Pancreas (tissue), 10 donors: ENCODE measurements around the gene TTLL3. TPM values are rescaled to one million over a fixed set of nuclear protein-coding genes. Genes with fewer than 3 reads are reported as not detected.

Experiments
- ATAC-seq, 4 donors: fragments of 200-7000 bp; cut with Tn5 transposase; one replicate each; pipeline versions ENCODE4 v1.8.0 to v1.9.1; 2020; ENCODE audit warnings: mild to moderate bottlenecking in 4 of 4, moderate library complexity in 4 of 4
- DNase-seq, 6 donors: peaks; one replicate each; pipeline ENCODE4 v3.0.0-alpha.2; 2020
- FAIRE-seq: peaks from 2 replicates; lab custom pipeline; 2012; peaks lifted over from hg19 to GRCh38; lab: Jason Lieb, UNC
- H3K27ac ChIP-seq, 4 donors: fragments of 200-600 bp; sonication (generic); 1 replicate in 3 of 4; 2 replicates in 1 of 4; pipeline versions ENCODE4 v1.5.0 to v1.8.0; 2020
- H3K27me3 ChIP-seq, 4 donors: fragments of 200-600 bp; one replicate each; pipeline ENCODE4 v1.8.0; 2021
- H3K36me3 ChIP-seq, 3 donors: fragments of 200-600 bp; sonication (generic) in 1 of 3; one replicate each; pipeline versions ENCODE4 v1.5.0 to v1.8.0; 2020 to 2021
- H3K4me1 ChIP-seq, 3 donors: fragments of 200-600 bp; one replicate each; pipeline ENCODE4 v1.8.0; 2021
- H3K4me3 ChIP-seq, 4 donors: fragments of 200-600 bp; sonication (generic) in 2 of 4; one replicate each; pipeline versions ENCODE4 v1.5.0 to v1.8.0; 2020 to 2021
- H3K9me3 ChIP-seq, 4 donors: fragments of 200-600 bp; one replicate each; pipeline ENCODE4 v1.8.0; 2021
- WGBS, 2 donors: extraction: QIAGEN DNeasy Blood & Tissue Kit; methylation state at CpG; one replicate each; pipeline ENCODE4 v1.1.7; 2013; 5-methylcytosine and 5-hydroxymethylcytosine counted together
- intact Hi-C, 3 donors: fragments of 100-400 bp; cut with DNase I; formaldehyde crosslinking; loops; one replicate each; pipeline versions ENCODE4 v1.11.1 to v1.14.2; 2022
- polyA plus RNA-seq, 2 donors: library from polyadenylated mRNA; stranded (reverse); fragments of 200-250 nt; gene quantifications; one replicate each; pipeline ENCODE4 v1.2.3, GENCODE V29; 2013
- total RNA-seq, 6 donors: library from RNA; stranded (reverse); fragmentation: NEBNext Ultra II Directional in 4 of 6; extraction: Animal tissue kit (Norgen Biotek cat#: 25700) in 4 of 6; gene quantifications; one replicate each; pipeline versions ENCODE4 v1.2.1 to v1.2.4, GENCODE V29; 2021 to 2023
- TF ChIP-seq, protein P1 (sequence below), 4 donors: fragments of 200-600 bp; sonication (generic) in 3 of 4; IDR thresholded peaks; one replicate each; pipeline versions ENCODE4 v1.5.0 to v1.8.0; 2021; ENCODE audit warnings: antibody characterized with exemption in 4 of 4
- donor health status: healthy with polysubstance abuse.
- donor health status: DM: no; HTN: no; CAD: no; lungs with moderate emphysema.
- donor health status: DM: no; HTN: no; CAD: no.
- donor health status: control.
- donor health status: control.
- donor health status: Bipolar disorder and iron deficiency.
- donor health status: DM: yes; HTN: yes; CAD: no.
- donor health status: DM: no; HTN: no; CAD: no.
- donor health status: DM: no; HTN: no; CAD: no.
- donor health status: DM: yes; HTN: yes; CAD: no.

TTLL3 gene
- total and polyA plus RNA-seq, 8 donors: 9.2 to 104 (median 19.6) TPM

DNA sequence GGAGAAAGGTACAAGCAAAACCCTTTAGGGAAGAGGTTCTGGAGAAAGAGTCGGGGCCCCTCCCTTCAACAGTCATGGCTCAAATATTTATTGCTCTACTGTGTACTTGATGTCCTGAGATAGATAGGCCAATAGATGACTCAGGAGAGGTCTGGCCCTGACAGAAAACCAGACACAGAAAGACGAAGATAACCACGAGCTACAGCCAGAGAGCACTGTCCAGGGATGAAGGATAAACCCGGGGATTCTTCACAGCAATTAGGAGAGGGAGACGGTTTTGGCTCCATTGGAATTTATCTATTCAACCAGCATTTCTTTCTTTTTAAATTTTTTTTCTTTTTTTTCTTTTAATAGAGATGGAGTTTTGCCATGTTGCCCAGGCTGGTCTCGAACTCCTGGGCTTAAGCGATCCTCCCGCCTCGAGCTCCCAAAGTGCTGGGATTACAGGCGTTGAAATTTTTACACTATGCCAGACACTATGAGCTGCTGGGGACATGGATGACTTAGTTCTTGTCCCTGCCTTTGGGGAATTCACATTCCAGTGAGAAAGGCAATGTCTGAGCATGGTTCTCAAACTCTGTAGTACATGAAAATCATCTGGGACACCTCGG is 74.6 kb downstream of the TTLL3 start:
- no peak overlapping the region for H3K27ac ChIP-seq
- ATAC-seq (peak in 3 of 4 donors; percentile 48 to 60 (median 59)), FAIRE-seq (no peak), DNase-seq (no peak)
- 70 to 80% methylated on average over 11 of the region's 11 CpGs for WGBS, 2 donors
- H3K4me1 ChIP-seq: peaks cover 0 to under 1% (median 0%) of the 10 kb centered on the region in 3 donors
- intact Hi-C loops: no loop called here
- no peaks in the 10 kb centered on the region for H3K27me3 ChIP-seq
- no peak overlapping the region for H3K4me3 ChIP-seq
- H3K36me3 ChIP-seq: no peaks in the 10 kb centered on the region
- TF ChIP-seq, protein P1, sequence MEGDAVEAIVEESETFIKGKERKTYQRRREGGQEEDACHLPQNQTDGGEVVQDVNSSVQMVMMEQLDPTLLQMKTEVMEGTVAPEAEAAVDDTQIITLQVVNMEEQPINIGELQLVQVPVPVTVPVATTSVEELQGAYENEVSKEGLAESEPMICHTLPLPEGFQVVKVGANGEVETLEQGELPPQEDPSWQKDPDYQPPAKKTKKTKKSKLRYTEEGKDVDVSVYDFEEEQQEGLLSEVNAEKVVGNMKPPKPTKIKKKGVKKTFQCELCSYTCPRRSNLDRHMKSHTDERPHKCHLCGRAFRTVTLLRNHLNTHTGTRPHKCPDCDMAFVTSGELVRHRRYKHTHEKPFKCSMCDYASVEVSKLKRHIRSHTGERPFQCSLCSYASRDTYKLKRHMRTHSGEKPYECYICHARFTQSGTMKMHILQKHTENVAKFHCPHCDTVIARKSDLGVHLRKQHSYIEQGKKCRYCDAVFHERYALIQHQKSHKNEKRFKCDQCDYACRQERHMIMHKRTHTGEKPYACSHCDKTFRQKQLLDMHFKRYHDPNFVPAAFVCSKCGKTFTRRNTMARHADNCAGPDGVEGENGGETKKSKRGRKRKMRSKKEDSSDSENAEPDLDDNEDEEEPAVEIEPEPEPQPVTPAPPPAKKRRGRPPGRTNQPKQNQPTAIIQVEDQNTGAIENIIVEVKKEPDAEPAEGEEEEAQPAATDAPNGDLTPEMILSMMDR (IDR thresholded peaks at IDR 0.05): no peak
- no peaks in the 10 kb centered on the region for H3K9me3 ChIP-seq

Other genes starting within 250 kb of the TTLL3 start
- gene MTMR14, start 160.8 kb upstream of the TTLL3 start, total RNA-seq: 10 to 100 TPM; 11.5 to 20.8 (median 13.0) TPM
- gene MTMR14, start 160.8 kb upstream of the TTLL3 start, polyA plus RNA-seq: 10 to 100 TPM; 14.0 to 20.6 TPM
- gene CPNE9, start 106.4 kb upstream of the TTLL3 start, total RNA-seq: under 1 TPM in 3 of 6 donors, not detected in 3; 0.12 to 0.19 (median 0.12) TPM
- under 1 TPM; 0.19 to 0.85 TPM for gene CPNE9, start 106.4 kb upstream of the TTLL3 start, polyA plus RNA-seq
- 10 to 100 TPM in 1 of 6 donors, 1 to 10 TPM in 5; 7.0 to 10.8 (median 8.4) TPM for gene BRPF1, start 78.5 kb upstream of the TTLL3 start, total RNA-seq
- 10 to 100 TPM in 1 of 2 donors, 1 to 10 TPM in 1; 5.8 to 10.4 TPM for gene BRPF1, start 78.5 kb upstream of the TTLL3 start, polyA plus RNA-seq
- 10 to 100 TPM in 1 of 6 donors, 1 to 10 TPM in 5; 5.9 to 13.9 (median 7.8) TPM for gene OGG1, start 60.3 kb upstream of the TTLL3 start, total RNA-seq
- gene OGG1, start 60.3 kb upstream of the TTLL3 start, polyA plus RNA-seq: 10 to 100 TPM; 11.2 to 12.7 TPM
- 10 to 100 TPM in 1 of 6 donors, 1 to 10 TPM in 5; 2.0 to 12.8 (median 4.4) TPM for gene CAMK1, start 40.3 kb upstream of the TTLL3 start, total RNA-seq
- gene CAMK1, start 40.3 kb upstream of the TTLL3 start, polyA plus RNA-seq: 10 to 100 TPM; 20.5 to 23.7 TPM
- 10 to 100 TPM; 13.2 to 28.0 (median 18.4) TPM for gene TADA3, start 17.8 kb upstream of the TTLL3 start, total RNA-seq
- 10 to 100 TPM; 22.0 to 29.1 TPM for gene TADA3, start 17.8 kb upstream of the TTLL3 start, polyA plus RNA-seq
- gene ARPC4, start 17.2 kb upstream of the TTLL3 start, total RNA-seq: 10 to 100 TPM; 39.5 to 72.6 (median 53.1) TPM
- gene ARPC4, start 17.2 kb upstream of the TTLL3 start, polyA plus RNA-seq: 10 to 100 TPM; 35.0 to 44.7 TPM
- 10 to 100 TPM; 12.4 to 19.1 (median 14.5) TPM for gene RPUSD3, start 33.7 kb downstream of the TTLL3 start, total RNA-seq
- gene RPUSD3, start 33.7 kb downstream of the TTLL3 start, polyA plus RNA-seq: 10 to 100 TPM; 20.4 to 20.6 TPM
- 10 to 100 TPM in 1 of 6 donors, 1 to 10 TPM in 1, under 1 TPM in 3, not detected in 1; 0.16 to 11.5 (median 0.87) TPM for gene CIDEC, start 70.0 kb downstream of the TTLL3 start, total RNA-seq
- gene CIDEC, start 70.0 kb downstream of the TTLL3 start, polyA plus RNA-seq: 10 to 100 TPM in 1 of 2 donors, 1 to 10 TPM in 1; 1.1 to 10.9 TPM
- gene JAGN1, start 80.3 kb downstream of the TTLL3 start, total RNA-seq: 10 to 100 TPM; 16.3 to 24.5 (median 19.6) TPM
- gene JAGN1, start 80.3 kb downstream of the TTLL3 start, polyA plus RNA-seq: 10 to 100 TPM; 25.9 to 27.1 TPM
- gene IL17RE, start 92.6 kb downstream of the TTLL3 start, total RNA-seq: 10 to 100 TPM in 3 of 6 donors, 1 to 10 TPM in 3; 6.4 to 14.1 (median 9.4) TPM
- gene IL17RE, start 92.6 kb downstream of the TTLL3 start, polyA plus RNA-seq: 10 to 100 TPM in 1 of 2 donors, 1 to 10 TPM in 1; 8.0 to 15.6 TPM
- gene IL17RC, start 106.8 kb downstream of the TTLL3 start, total RNA-seq: 10 to 100 TPM; 11.9 to 19.8 (median 13.2) TPM
- gene IL17RC, start 106.8 kb downstream of the TTLL3 start, polyA plus RNA-seq: 10 to 100 TPM; 51.6 to 55.7 TPM
- 10 to 100 TPM; 11.3 to 36.6 (median 13.2) TPM for gene CRELD1, start 123.6 kb downstream of the TTLL3 start, total RNA-seq
- 10 to 100 TPM; 34.3 to 45.9 TPM for gene CRELD1, start 123.6 kb downstream of the TTLL3 start, polyA plus RNA-seq
- gene PRRT3, start 142.1 kb downstream of the TTLL3 start, total RNA-seq: 1 to 10 TPM; 1.2 to 2.1 (median 1.9) TPM
- 1 to 10 TPM; 2.5 to 5.1 TPM for gene PRRT3, start 142.1 kb downstream of the TTLL3 start, polyA plus RNA-seq
- 10 to 100 TPM; 25.8 to 32.1 (median 29.6) TPM for gene EMC3, start 176.6 kb downstream of the TTLL3 start, total RNA-seq
- 10 to 100 TPM in 1 of 2 donors, 1 to 10 TPM in 1; 9.8 to 35.2 TPM for gene EMC3, start 176.6 kb downstream of the TTLL3 start, polyA plus RNA-seq
- 1 to 10 TPM; 1.7 to 3.7 (median 2.0) TPM for gene FANCD2, start 216.2 kb downstream of the TTLL3 start, total RNA-seq
- 1 to 10 TPM; 2.1 to 2.6 TPM for gene FANCD2, start 216.2 kb downstream of the TTLL3 start, polyA plus RNA-seq